HCT116 (cell line): ENCODE measurements around the gene ELN. TPM values are rescaled to one million over a fixed set of nuclear protein-coding genes. Genes with fewer than 3 reads are reported as not detected.

Experiments
- ATAC-seq: fragments of 200-7000 bp; cut with Tn5 transposase; 2 replicates; pipeline ENCODE4 v1.9.1; 2020; ENCODE audit warnings: mild to moderate bottlenecking, moderate library complexity
- BruUV-seq: library from RNA; stranded (reverse); fragments of 400-500 nt; replicated peaks from 2 replicates; lab custom pipeline; 2021; lab: Mats Ljungman, UMichigan
- CTCF ChIA-PET: fragments of 300-600 bp; sonication (Branson Sonifier 250); formaldehyde crosslinking; loops from one replicate; lab custom pipeline; 2021; ENCODE audit warnings: antibody characterized with exemption; lab: Charles Lee
- POLR2A ChIA-PET: fragments of 300-600, 350-600 bp; sonication (Branson Sonifier 250); formaldehyde crosslinking; loops from one replicate; lab custom pipeline; 2021; ENCODE audit warnings: antibody characterized with exemption; lab: Charles Lee
- RAD21 ChIA-PET, 2 experiments: fragments of 300-600 bp; sonication (Branson Sonifier 250); formaldehyde crosslinking; loops; one replicate each; lab custom pipeline; 2023; ENCODE audit warnings: low total read pairs in 2 of 2; ENCODE audit not compliant: uncharacterized antibody in 2 of 2, unreplicated experiment in 2 of 2, low non-redundant PET in 1 of 2; lab: Charles Lee
- DNase-seq: peaks from one replicate; pipeline ENCODE4 v3.0.0-alpha.2; 2010; ENCODE audit warnings: low read depth, low spot score
- H2AFZ ChIP-seq: fragments of 200-600 bp; shearing (Covaris generic), sonication (generic); 2 replicates; pipeline ENCODE4 v1.6.1; 2017; ENCODE audit warnings: low read depth, mixed run types, mixed read lengths, antibody characterized with exemption, low read length; ENCODE audit not compliant: poor library complexity, severe bottlenecking
- H3K27ac ChIP-seq: 2 replicates; pipeline ENCODE4 v1.5.1; 2012; ENCODE audit warnings: low read depth, low read length
- H3K27me3 ChIP-seq: fragments of 200-600 bp; sonication (generic); 2 replicates; pipeline ENCODE4 v1.6.1; 2016; ENCODE audit warnings: mixed run types, low read length, mixed read lengths; ENCODE audit not compliant: insufficient read depth
- H3K36me3 ChIP-seq, 2 experiments: fragments of 200-500 bp in 1 of 2; fragments of 200-600 bp in 1 of 2; sonication (Bioruptor generic) in 1 of 2; sonication (generic) in 1 of 2; 2 replicates each; pipeline versions ENCODE4 v1.5.1 to v1.6.1; 2014 to 2016; ENCODE audit warnings: low read length in 2 of 2, inconsistent platforms in 1 of 2, mixed read lengths in 1 of 2, mixed run types in 1 of 2; ENCODE audit not compliant: insufficient read depth in 2 of 2, control insufficient read depth in 1 of 2
- H3K4me1 ChIP-seq, 2 experiments: fragments of 200-600 bp in 1 of 2; sonication (generic) in 1 of 2; 2 replicates each; pipeline versions ENCODE4 v1.5.1 to v1.6.1; 2012 to 2017; ENCODE audit warnings: low read length in 2 of 2, inconsistent platforms in 1 of 2, mild to moderate bottlenecking in 1 of 2, mixed read lengths in 1 of 2, mixed run types in 1 of 2, moderate library complexity in 1 of 2; ENCODE audit not compliant: insufficient read depth in 2 of 2, control insufficient read depth in 1 of 2
- H3K4me2 ChIP-seq: fragments of 200-600 bp; sonication (generic); 2 replicates; pipeline ENCODE4 v1.6.1; 2017; ENCODE audit warnings: mixed run types, low read length, mixed read lengths
- H3K4me3 ChIP-seq, 2 experiments: fragments of 200-600 bp in 1 of 2; sonication (generic) in 1 of 2; replicated peaks in 1 of 2; 2 replicates each; pipeline ENCODE4 v1.5.1; 2011 to 2016; ENCODE audit warnings: low read length in 2 of 2, control low read depth in 1 of 2, low read depth in 1 of 2, mild to moderate bottlenecking in 1 of 2, mixed read lengths in 1 of 2, mixed run types in 1 of 2
- H3K79me2 ChIP-seq: fragments of 200-600 bp; sonication (generic); 2 replicates; pipeline ENCODE4 v1.6.1; 2017; ENCODE audit warnings: mild to moderate bottlenecking, mixed run types, low read length, moderate library complexity, mixed read lengths; ENCODE audit not compliant: insufficient read depth
- H3K9ac ChIP-seq: fragments of 200-600 bp; sonication (generic); 2 replicates; pipeline ENCODE4 v1.6.1; 2016; ENCODE audit warnings: low read length, mixed read lengths
- H3K9me2 ChIP-seq: fragments of 200-600 bp; sonication (generic), shearing (Covaris generic); 2 replicates; pipeline ENCODE4 v1.6.1; 2017; ENCODE audit warnings: mixed run types, mild to moderate bottlenecking, moderate library complexity; ENCODE audit not compliant: insufficient read depth
- H3K9me3 ChIP-seq, 2 experiments: fragments of 200-500 bp in 1 of 2; fragments of 200-600 bp in 1 of 2; sonication (Bioruptor generic) in 1 of 2; sonication (generic) in 1 of 2; 2 replicates each; pipeline ENCODE4 v1.6.1; 2014 to 2017; ENCODE audit warnings: low read length in 2 of 2, mixed read lengths in 2 of 2, inconsistent platforms in 1 of 2, low read depth in 1 of 2, mild to moderate bottlenecking in 1 of 2, mixed run types in 1 of 2, moderate library complexity in 1 of 2; ENCODE audit not compliant: control insufficient read depth in 1 of 2, insufficient read depth in 1 of 2
- H4K20me1 ChIP-seq: fragments of 200-600 bp; sonication (generic), shearing (Covaris generic); 2 replicates; pipeline ENCODE4 v1.6.1; 2017; ENCODE audit warnings: mixed run types, mild to moderate bottlenecking, moderate library complexity; ENCODE audit not compliant: insufficient read depth
- CBX3 ChIP-seq: IDR thresholded peaks from 2 replicates; pipeline ENCODE4 v1.6.1; 2012; ENCODE audit warnings: low read depth
- CTCF ChIP-seq, 3 experiments: fragments of 200-600 bp in 1 of 3; sonication (generic) in 1 of 3; IDR thresholded peaks in 2 of 3; conservative IDR thresholded peaks in 1 of 3; 2 replicates each; pipeline ENCODE4 v1.5.1; 2012 to 2017; ENCODE audit warnings: low read depth in 2 of 3, low read length in 2 of 3, antibody characterized with exemption in 1 of 3, borderline replicate concordance in 1 of 3, control low read depth in 1 of 3, mild to moderate bottlenecking in 1 of 3, mixed read lengths in 1 of 3, mixed run types in 1 of 3, moderate library complexity in 1 of 3; ENCODE audit not compliant: insufficient read depth in 1 of 3
- ELF1 ChIP-seq: IDR thresholded peaks from 2 replicates; pipeline ENCODE4 v1.6.1; 2012; ENCODE audit warnings: low read depth, borderline replicate concordance
- EZH2 ChIP-seq: fragments of 200-600 bp; sonication (generic); IDR thresholded peaks from 2 replicates; pipeline ENCODE4 v1.6.1; 2017; ENCODE audit warnings: antibody characterized with exemption, mixed run types
- EZH2phosphoT487 ChIP-seq: fragments of 200-600 bp; IDR thresholded peaks from 2 replicates; pipeline ENCODE4 v1.6.1; 2018; ENCODE audit warnings: antibody characterized with exemption, borderline replicate concordance
- FOSL1 ChIP-seq: IDR thresholded peaks from 2 replicates; pipeline ENCODE4 v1.6.1; 2012; ENCODE audit warnings: low read depth
- MAX ChIP-seq: IDR thresholded peaks from 2 replicates; pipeline ENCODE4 v1.6.1; 2012
- POLR2A ChIP-seq: IDR thresholded peaks from 2 replicates; pipeline ENCODE4 v1.7.0; 2011; ENCODE audit warnings: borderline replicate concordance; ENCODE audit not compliant: insufficient read depth, insufficient read length; ENCODE audit errors: extremely low read depth
- POLR2AphosphoS5 ChIP-seq: IDR thresholded peaks from 2 replicates; pipeline ENCODE4 v1.6.1; 2011; ENCODE audit warnings: mild to moderate bottlenecking, low read depth, low read length, moderate library complexity
- REST ChIP-seq: IDR thresholded peaks from 2 replicates; pipeline ENCODE4 v1.6.1; 2012; ENCODE audit warnings: low read depth
- SP1 ChIP-seq: IDR thresholded peaks from 2 replicates; pipeline ENCODE4 v1.6.1; 2012; ENCODE audit warnings: low read depth
- SRF ChIP-seq: IDR thresholded peaks from 2 replicates; pipeline ENCODE4 v1.6.1; 2012; ENCODE audit warnings: low read depth
- TCF7L2 ChIP-seq: IDR thresholded peaks from 2 replicates; pipeline ENCODE4 v1.7.0; 2011; ENCODE audit warnings: borderline replicate concordance, inconsistent platforms; ENCODE audit not compliant: insufficient read depth, insufficient read length; ENCODE audit errors: extremely low read depth
- YY1 ChIP-seq: IDR thresholded peaks from 2 replicates; pipeline ENCODE4 v1.6.1; 2011; ENCODE audit warnings: low read length, low read depth, moderate library complexity, mild to moderate bottlenecking; ENCODE audit not compliant: insufficient replicate concordance; ENCODE audit errors: extremely low read depth
- ZFX ChIP-seq: fragments of 450-650 bp; IDR thresholded peaks from 2 replicates; pipeline ENCODE4 v1.6.1; 2017
- intact Hi-C: fragments of 100-400 bp; cut with micrococcal nuclease; formaldehyde crosslinking; loops from 2 replicates; pipeline ENCODE4 v1.10.0; 2022
- total RNA-seq: library from RNA; stranded (reverse); gene quantifications from one replicate; pipeline ENCODE4 v1.2.1, GENCODE V29; 2021; ENCODE audit not compliant: unreplicated experiment

The ELN gene
- total RNA-seq, 1 experiment from 2014 or later: 0.17 TPM

GRCh38 chr7:74058486-74058885 is 30.5 kb downstream of the ELN start (continued):
- no peak for TF ChIP-seq CTCF (IDR thresholded peaks at IDR 0.05 in 2 of 3, conservative IDR thresholded peaks at IDR 0.05 in 1 of 3; ENCODE audit: borderline replicate concordance in 1 of 3, insufficient read depth in 1 of 3, low read depth in 2 of 3, low read length in 2 of 3)
- no peak for TF ChIP-seq EZH2phosphoT487

GRCh38 chr7:74059037-74059436 is 31.1 kb downstream of the ELN start:
- intact Hi-C loops: no loop called here
- no peaks in the 10 kb centered on the region for H4K20me1 ChIP-seq
- DNase-seq: no peak
- RAD21 ChIA-PET: no interaction called here
- no TSS peak for BruUV-seq
- H3K36me3 ChIP-seq: no peaks in the 10 kb centered on the region
- H3K4me1 ChIP-seq: peaks cover 15 to 31% of the 10 kb centered on the region in 2 experiments
- H3K27ac ChIP-seq: no peak overlapping the region
- CTCF ChIA-PET: interaction anchor here (1.0 to 1.8 kb wide), 3 partner anchors 8 to 32 kb away, joined by 3 to 8 read pairs (median 3); no protein-coding TSS in a partner anchor
- no peak overlapping the region for H3K4me2 ChIP-seq
- H3K4me3 ChIP-seq: no peak overlapping the region
- H3K79me2 ChIP-seq: no peaks in the 10 kb centered on the region
- no peaks in the 10 kb centered on the region for H3K9me2 ChIP-seq
- peaks cover 3% of the 10 kb centered on the region for H3K27me3 ChIP-seq
- no peak for ATAC-seq
- TF ChIP-seq CBX3 (no peak), ZFX (no peak), YY1 (no peak), ELF1 (no peak), REST (no peak), FOSL1 (no peak), EZH2phosphoT487 (no peak), POLR2A (no peak), MAX (no peak), SP1 (no peak), SRF (no peak), POLR2AphosphoS5 (no peak), TCF7L2 (no peak), EZH2 (no peak)
- H3K9me3 ChIP-seq: no peaks in the 10 kb centered on the region
- no peak overlapping the region for H3K9ac ChIP-seq
- POLR2A ChIA-PET: interaction anchor here (1.7 kb wide), 1 partner anchor 124 kb away, joined by 5 read pairs; no protein-coding TSS in a partner anchor
- H2AFZ ChIP-seq: no peak overlapping the region
